ENCODE data around the gene COL25A1.

GRCh38 chr4:109016200-109016599 is 286.3 kb downstream of the COL25A1 start:
- no peak for TF ChIP-seq POLR2AphosphoS5 (IDR thresholded peaks at IDR 0.05; ENCODE audit: low read depth, low read length)
- no peak for TF ChIP-seq POLR2A (IDR thresholded peaks at IDR 0.05; ENCODE audit: low read depth, low read length)

Data from GM12892 (cell line).